ENCODE data around the gene CAND2. TPM values are rescaled to one million over a fixed set of nuclear protein-coding genes. Genes with fewer than 3 reads are reported as not detected.

CAND2 gene
- total RNA-seq = 0.60 and 1.5 TPM in 2 replicates

GRCh38 chr3:12796171-12797123 lies at the start of gene CAND2:
CAND2 (plus strand) TSS chr3:12796680; CDS start chr3:12796721, 41 bp downstream.
- DNase-seq (ENCODE audit: low read depth in 2 of 2) = peak; percentile 40 to 54

DNA sequence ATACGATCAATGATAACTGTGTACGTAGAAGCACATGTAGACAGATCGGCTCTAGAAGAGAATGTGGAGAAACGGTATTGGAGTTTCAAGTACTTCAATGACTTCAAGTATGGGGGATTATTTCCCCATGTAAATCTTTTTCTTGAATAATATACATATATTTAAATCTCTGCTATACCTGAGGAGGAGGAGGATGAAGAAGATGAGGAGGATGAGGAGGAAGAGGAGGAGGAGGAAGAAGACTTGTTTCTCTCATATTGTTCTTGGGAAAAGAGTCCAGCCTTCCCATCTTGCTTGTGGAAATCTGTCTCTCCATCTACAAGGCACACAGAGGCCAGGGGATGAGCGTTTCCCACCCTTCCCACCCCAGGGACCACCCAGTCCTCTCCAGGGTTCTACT lies 48.0 kb upstream of the CAND2 start:
- no peak for DNase-seq (ENCODE audit: low read depth in 2 of 2)

DNA sequence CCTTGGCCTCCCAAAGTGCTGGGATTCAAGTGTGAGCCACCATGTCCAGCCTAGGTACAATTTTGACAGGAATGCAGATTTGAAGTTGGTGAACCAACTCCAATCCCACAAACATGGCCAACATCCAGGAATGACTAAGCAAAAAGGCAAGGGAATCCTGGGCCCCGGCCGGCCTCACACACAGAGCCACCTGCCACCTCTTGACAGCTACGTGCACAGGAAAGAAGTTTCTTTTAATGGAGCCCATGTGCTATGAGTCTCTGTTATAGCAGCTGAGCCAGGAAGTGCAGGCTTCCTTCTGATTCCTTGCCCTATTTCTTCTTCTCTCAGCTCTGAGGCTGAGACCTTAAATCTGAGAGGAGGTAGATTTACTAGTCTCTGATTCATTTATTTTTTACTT lies 46.3 kb upstream of the CAND2 start:
- peak; percentile 43 to 57 for DNase-seq (ENCODE audit: low read depth in 2 of 2)

- DNase-seq (ENCODE audit: low read depth in 2 of 2) = peak in 1 of 2 donors; percentile 40
Measured at GRCh38 chr3:12750658-12751071, 45.8 kb upstream of the CAND2 start.

GRCh38 chr3:12751571-12751970 lies 44.9 kb upstream of the CAND2 start:
- DNase-seq (ENCODE audit: low read depth in 2 of 2) = no peak

- no peak for DNase-seq (ENCODE audit: low read depth in 2 of 2)
Measured at GRCh38 chr3:12752102-12752501, 44.4 kb upstream of the CAND2 start.

DNA sequence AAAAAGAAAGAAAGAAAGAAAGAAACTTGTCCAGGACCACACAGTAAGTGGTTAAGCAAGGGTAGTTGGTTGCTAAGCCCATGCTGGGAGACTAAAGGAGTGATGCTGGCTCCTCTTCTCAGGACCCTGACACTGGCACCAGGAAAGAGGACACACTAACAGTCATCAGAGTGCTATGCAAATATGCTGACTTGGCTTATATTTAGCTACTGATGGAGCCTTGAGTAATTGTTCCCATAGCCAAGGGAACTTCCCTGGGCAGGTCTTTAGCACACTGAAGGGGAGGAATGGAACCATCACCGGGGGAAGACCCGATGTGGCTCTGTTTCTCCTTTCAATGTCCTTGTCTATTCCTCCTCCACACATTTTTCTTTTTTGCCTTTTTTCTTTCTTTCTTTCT lies 43.7 kb upstream of the CAND2 start:
- DNase-seq (ENCODE audit: low read depth in 2 of 2) = no peak

GRCh38 chr3:12753275-12754028 lies 43.0 kb upstream of the CAND2 start:
- no peak for DNase-seq (ENCODE audit: low read depth in 2 of 2)

- no peak for DNase-seq (ENCODE audit: low read depth in 2 of 2)
Measured at GRCh38 chr3:12754313-12754712, 42.2 kb upstream of the CAND2 start.

GRCh38 chr3:12755754-12756153 lies 40.7 kb upstream of the CAND2 start:
- no peak for DNase-seq (ENCODE audit: low read depth in 2 of 2)

DNA sequence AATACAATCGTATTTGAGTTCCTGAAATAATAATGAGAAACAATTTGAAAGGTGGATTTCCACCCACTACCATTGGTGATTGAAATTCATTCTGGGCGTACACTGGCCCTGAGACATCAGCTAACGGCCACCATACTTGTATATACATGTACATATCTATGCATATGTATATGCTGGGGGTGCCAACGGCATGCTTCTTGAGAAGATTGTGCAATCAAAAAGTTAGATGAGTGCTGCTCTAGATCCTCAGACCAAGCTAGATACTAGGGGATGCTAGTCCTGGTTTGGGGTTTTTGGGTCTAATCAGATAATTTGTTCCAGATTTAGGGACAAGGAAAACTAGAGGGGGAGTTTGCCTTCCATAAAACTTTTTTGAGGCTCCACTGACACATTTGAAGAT lies 40.3 kb upstream of the CAND2 start:
- DNase-seq (ENCODE audit: low read depth in 2 of 2) = no peak

DNA sequence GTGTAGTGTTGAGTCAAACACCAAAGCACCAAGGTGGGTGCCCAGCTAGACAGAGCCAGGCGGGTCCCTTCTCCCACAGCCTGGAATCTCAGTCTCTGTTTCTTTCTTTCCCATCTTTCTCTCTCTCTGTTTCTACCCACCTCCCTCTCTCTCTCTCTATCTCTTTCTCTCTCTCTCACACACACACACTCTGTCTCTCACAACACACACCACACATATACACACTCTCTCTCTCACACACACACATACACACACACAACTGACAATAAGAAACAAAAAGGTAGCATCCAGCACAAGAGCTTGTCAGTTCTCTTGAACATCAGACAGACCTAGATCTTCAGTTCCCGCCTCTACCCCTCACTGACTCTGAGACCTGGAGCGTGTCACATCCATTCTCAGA lies 39.8 kb upstream of the CAND2 start:
- no peak for DNase-seq (ENCODE audit: low read depth in 2 of 2)

GRCh38 chr3:12758025-12758781 lies 38.3 kb upstream of the CAND2 start:
- DNase-seq (ENCODE audit: low read depth in 2 of 2) = peak in 1 of 2 donors; percentile 52

DNA sequence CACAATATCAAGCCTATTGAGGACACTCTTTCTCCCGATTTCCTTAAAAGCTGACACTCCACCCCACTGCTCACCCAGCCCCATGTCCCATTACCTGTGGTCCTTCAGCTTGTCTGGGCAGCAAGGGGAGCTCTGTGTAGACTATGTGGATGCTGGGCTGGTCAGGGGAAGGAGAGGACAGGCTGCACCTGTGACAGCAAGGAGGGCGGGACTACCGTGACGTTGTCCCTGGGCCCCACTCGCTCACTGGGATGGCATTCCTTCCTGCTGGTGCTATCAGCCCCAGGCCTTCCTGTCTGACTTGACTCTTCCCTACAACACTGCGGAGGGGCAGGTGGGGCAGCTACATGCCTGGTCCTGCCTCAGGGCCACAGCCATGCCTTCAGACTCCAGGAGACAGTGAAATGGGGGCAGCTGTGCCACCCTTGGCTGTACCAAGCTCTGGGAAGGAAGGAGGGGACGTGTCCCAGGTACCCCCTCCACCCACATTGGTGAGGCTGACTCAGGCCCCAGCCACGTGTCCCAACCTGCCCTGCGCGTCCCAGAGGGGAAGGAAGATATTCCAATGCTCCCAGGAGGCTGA lies 37.3 kb upstream of the CAND2 start, which contains the start of gene TMEM40:
TSS of gene TMEM40 (minus strand) at position 163 of the 583 bp plus-strand sequence. CDS start 9,427 bp downstream, outside the sequence.
- DNase-seq (ENCODE audit: low read depth in 2 of 2) = no peak

DNA sequence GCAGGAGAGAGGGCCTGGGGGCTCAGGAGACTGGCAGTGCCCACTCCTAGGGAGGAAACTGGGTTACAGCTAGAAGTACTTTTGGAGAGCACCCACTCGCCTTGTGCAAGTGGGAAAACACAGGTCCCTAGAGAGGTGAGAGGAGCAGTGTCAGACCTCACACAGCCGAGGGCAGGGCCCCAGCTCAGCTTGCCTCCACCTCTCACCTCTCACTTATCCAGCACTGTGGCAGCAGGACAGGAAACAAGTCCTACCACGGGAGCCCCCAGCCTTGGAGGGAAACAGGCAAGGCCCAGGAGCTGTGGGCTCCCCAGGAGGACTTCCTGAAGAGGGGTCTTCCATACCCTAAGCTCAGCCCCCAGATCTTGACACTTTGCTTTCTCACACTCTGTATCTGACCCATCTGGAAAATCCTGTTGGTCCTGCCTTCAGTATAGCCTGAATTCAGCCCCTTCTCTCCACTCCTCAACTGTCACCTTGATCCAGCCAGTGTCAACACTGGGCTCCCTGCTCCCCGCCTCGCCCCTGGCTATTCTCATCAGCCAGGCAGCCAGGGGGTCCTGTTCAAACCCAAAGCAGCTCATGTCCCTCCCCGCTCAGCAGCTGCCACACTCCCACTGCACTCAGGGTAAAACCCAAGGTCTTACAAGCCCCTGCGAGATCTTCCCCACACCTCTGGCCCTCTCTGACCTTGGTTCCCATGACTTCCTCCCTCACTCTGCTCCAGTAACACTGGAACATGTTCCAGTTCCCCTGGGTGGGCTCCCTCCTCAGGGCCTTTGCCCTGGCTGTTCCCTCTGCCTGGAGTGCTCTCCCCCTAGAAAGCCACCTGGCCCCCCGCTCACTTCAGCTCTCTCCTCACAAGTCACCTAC lies 36.6 kb upstream of the CAND2 start:
- no peak for DNase-seq (ENCODE audit: low read depth in 2 of 2)

- DNase-seq (ENCODE audit: low read depth in 2 of 2) = no peak
Measured at GRCh38 chr3:12764171-12764776, 32.2 kb upstream of the CAND2 start.

GRCh38 chr3:12766541-12766940 lies 29.9 kb upstream of the CAND2 start:
- DNase-seq (ENCODE audit: low read depth in 2 of 2) = no peak

DNA sequence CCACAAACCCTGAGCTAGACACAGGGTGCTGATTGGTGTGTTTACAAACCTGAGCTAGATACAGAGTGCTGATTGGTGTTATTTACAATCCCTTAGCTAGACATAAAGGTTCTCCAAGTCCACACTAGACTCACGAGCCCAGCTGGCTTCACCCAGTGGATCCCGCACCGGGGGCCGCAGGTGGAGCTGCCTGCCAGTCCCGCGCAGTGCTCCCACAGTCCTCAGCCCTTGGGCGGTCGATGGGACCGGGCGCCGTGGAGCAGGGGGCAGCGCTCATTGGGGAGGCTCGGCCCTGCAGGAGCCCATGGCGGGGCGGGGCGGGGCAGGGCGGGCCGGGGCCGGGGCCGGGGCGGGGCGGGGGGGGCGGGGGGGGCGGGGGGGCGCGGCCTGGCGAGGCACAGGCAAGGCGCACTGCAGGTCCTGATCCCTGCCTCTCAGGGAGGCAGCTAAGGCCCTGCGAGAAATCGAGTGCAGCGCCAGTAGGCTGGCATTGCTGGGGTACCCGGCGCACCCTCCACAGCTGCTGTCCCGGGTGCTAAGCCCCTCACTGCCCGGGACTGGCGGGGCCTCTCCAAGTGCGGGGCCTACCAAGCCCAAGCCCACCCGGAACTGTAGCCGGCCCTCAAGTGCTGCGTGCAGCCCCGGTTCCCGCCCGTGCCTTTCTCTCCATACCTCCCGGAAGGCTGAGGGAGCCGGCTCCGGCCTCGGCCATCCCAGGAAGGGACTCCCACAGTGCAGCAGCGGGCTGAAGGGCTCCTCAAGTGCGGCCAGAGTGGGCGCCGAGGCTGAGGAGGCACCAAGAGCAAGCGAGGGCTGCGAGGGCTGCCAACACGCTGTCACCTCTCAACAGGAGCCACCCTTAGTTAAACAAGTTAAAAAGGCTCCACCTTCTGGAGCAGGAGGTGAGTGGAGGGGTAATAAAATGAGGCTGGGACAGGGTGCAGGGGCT lies 27.6 kb upstream of the CAND2 start:
- DNase-seq (ENCODE audit: low read depth in 2 of 2) = no peak

GRCh38 chr3:12769761-12770160 lies 26.7 kb upstream of the CAND2 start:
- no peak for DNase-seq (ENCODE audit: low read depth in 2 of 2)
